NCI-H446 (cell line): ENCODE measurements around the gene ENDOG.
"Not testable (repeated sequence)": the region's sequence is repeated elsewhere in the genome, so short reads cannot be mapped to it uniquely, and the experiment has no call there.

Experiments
- DNase-seq, 2 experiments: peaks; one replicate each; lab custom pipeline; 2025; lab: John Stamatoyannopoulos, UW

The ENDOG gene

DNA sequence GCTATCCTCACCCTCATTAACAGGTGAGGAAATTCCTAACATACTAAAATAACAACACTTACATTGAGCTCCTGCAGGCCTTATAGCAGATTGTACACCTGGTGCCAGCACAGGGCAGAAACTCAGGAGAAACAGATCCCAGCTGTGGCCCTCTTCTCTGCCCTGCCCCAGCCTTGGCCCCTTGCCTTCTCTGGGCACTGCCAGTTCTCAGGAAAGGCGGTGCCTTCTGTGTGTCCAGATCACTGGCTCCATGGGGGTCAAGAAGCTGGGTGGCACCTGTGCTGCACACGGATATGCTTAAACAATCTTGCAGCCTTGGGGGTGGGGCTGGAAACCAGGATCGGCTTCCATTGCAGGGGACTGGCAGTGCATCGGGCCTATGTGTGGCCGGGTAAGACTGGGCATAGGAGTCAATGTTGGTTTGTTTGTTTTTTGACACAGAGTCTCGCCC lies 44.1 kb downstream of the ENDOG start:
- no peak for DNase-seq

DNA sequence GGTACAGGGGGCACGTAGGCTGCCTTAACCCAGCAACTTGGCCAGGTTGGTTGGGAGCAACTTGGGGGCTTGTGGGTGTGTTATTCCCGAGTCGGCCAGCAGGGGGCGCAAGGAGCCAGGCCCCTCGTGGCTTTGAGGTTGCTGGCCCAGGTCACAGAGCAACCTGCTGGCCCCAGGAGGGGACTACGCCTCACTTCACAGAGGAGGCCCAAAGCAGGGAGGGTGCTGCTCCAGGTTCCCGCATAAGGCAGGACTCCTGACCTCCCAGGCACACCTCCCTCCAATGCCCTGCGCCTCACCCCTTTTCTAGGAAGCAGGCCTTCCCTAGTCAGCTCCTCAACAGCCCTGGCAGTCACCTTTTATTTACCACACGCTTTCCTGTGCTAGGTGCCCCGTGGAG lies 45.3 kb downstream of the ENDOG start:
- peak; percentile 4 to 40 for DNase-seq

DNA sequence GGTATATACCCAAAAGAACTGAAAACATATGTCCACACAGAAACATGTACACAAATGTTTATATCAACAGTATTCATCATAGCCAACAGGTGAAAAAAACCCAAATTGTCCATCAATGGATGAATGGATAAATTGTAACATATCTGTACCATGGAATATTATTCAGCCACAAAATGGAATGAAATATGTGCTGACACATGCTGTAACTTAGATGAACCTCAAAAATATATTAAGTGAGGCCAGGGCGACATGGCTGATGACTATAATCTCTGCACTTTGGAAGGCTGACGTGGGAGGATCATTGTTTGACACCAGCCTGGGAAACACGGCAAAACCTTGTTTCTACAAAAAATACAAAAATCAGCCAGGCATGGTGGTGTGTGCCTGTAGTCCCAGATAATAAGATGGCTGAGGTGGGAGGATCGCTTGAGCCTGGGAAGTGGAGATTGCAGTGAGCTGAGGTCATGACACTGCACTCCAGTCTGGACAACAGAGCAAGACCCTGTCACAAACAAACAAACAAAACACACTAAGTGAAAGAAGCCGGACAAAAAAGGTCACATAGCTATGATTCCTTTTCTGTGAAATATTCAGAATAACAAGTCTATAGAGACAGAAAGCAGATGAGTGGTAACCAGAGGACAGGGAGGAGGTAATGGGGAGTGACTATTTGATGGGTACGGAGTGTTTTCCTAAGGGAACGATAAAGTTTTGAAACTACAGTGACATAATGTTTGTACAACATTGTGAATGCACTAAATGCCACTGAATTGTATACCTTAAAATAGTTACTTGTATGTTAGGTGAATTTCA lies 52.0 kb downstream of the ENDOG start:
- DNase-seq: no peak

DNA sequence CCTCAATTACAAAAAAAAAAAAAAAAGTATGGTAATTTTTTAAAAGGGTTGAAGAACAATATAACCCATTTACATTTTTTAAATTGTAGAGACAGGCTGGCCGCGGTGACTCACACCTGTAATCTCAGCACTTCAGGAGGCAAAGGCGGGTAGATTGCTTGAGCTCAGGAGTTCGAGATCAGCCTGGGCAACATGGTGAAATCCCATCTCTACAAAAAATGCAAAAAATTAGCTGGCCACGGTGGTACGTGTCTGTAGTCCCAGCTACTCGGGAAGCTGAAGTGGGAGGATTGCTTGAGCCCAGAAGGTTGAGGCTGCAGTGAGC lies 52.6 kb downstream of the ENDOG start:
- DNase-seq: not testable (repeated sequence)
